Measurements from ENCODE around the gene SF3B6. TPM values are rescaled to one million over a fixed set of nuclear protein-coding genes. Genes with fewer than 3 reads are reported as not detected.
"Not testable (repeated sequence)": the region's sequence is repeated elsewhere in the genome, so short reads cannot be mapped to it uniquely, and the experiment has no call there.

Gene SF3B6
- total RNA-seq, 1 donor = 52.8 TPM

GRCh38 chr2:24054366-24055010 is 21.6 kb downstream of the SF3B6 start:
- DNase-seq (ENCODE audit: low read depth in 2 of 3, low spot score in 2 of 3) = no peak

GRCh38 chr2:24052951-24053350 is 23.2 kb downstream of the SF3B6 start:
- no peak for DNase-seq (ENCODE audit: low read depth in 2 of 3, low spot score in 2 of 3)

GRCh38 chr2:24051833-24052232 is 24.3 kb downstream of the SF3B6 start:
- DNase-seq (ENCODE audit: low read depth in 2 of 3, low spot score in 2 of 3) = no peak

GRCh38 chr2:24050041-24050979 is 25.8 kb downstream of the SF3B6 start:
- peak in 1 of 3 donors; percentile 7 for DNase-seq (ENCODE audit: low read depth in 2 of 3, low spot score in 2 of 3)

- peak in 2 of 3 donors; percentile 43 to 50 for DNase-seq (ENCODE audit: low read depth in 2 of 3, low spot score in 2 of 3)
Measured at GRCh38 chr2:24049485-24050021, 26.6 kb downstream of the SF3B6 start, which contains the start of gene FKBP1B. TSS of gene FKBP1B (plus strand) at chr2:24049741. CDS start at chr2:24049850, 109 bp downstream.

GRCh38 chr2:24048769-24049484 is 27.2 kb downstream of the SF3B6 start:
- DNase-seq (ENCODE audit: low read depth in 2 of 3, low spot score in 2 of 3) = peak in 1 of 3 donors; percentile 6

GRCh38 chr2:24047703-24048033 is 28.5 kb downstream of the SF3B6 start:
- no peak for DNase-seq (ENCODE audit: low read depth in 2 of 3, low spot score in 2 of 3)

GRCh38 chr2:24046930-24047702 is 29.0 kb downstream of the SF3B6 start, which contains the start of gene WDCP:
TSS of gene WDCP (minus strand) at chr2:24047391. CDS start at chr2:24039494, 7,897 bp downstream.
- DNase-seq (ENCODE audit: low read depth in 2 of 3, low spot score in 2 of 3) = peak; percentile 72 to 98 (median 97)

GRCh38 chr2:24046599-24046929 is 29.6 kb downstream of the SF3B6 start:
- DNase-seq (ENCODE audit: low read depth in 2 of 3, low spot score in 2 of 3) = no peak

- DNase-seq (ENCODE audit: low read depth in 2 of 3, low spot score in 2 of 3) = no peak
Measured at GRCh38 chr2:24045511-24046508, 30.3 kb downstream of the SF3B6 start.

GRCh38 chr2:24043133-24043532 is 33.0 kb downstream of the SF3B6 start:
- DNase-seq (ENCODE audit: low read depth in 2 of 3, low spot score in 2 of 3) = not testable (repeated sequence)

- DNase-seq (ENCODE audit: low read depth in 2 of 3, low spot score in 2 of 3) = no peak
Measured at GRCh38 chr2:24040511-24040910, 35.6 kb downstream of the SF3B6 start.

GRCh38 chr2:24038786-24039499 is 37.2 kb downstream of the SF3B6 start:
- no peak for DNase-seq (ENCODE audit: low read depth in 2 of 3, low spot score in 2 of 3)

- no peak for DNase-seq (ENCODE audit: low read depth in 2 of 3, low spot score in 2 of 3)
Measured at GRCh38 chr2:24026233-24026632, 49.9 kb downstream of the SF3B6 start.

GRCh38 chr2:24024996-24025663 is 51.0 kb downstream of the SF3B6 start:
- no peak for DNase-seq (ENCODE audit: low read depth in 2 of 3, low spot score in 2 of 3)

- no peak for DNase-seq (ENCODE audit: low read depth in 2 of 3, low spot score in 2 of 3)
Measured at GRCh38 chr2:24024018-24024417, 52.1 kb downstream of the SF3B6 start.

GRCh38 chr2:24022975-24023575 is 53.1 kb downstream of the SF3B6 start:
- DNase-seq (ENCODE audit: low read depth in 2 of 3, low spot score in 2 of 3) = no peak
